Gastroesophageal sphincter (tissue), 4 donors: ENCODE measurements around the gene COL28A1. TPM values are rescaled to one million over a fixed set of nuclear protein-coding genes. Genes with fewer than 3 reads are reported as not detected.

Experiments used
- ATAC-seq: fragments of 150-250 bp; one replicate; pipeline ENCODE4 v1.9.1; 2016; ENCODE audit warnings: mild to moderate bottlenecking, moderate library complexity
- H3K27ac ChIP-seq, 4 donors: fragments of 200-600 bp; sonication (generic) in 3 of 4; 1 replicate in 3 of 4; 2 replicates in 1 of 4; pipeline ENCODE4 v1.5.1; 2016 to 2019
- H3K27me3 ChIP-seq: fragments of 200-600 bp; sonication (generic); one replicate; pipeline ENCODE4 v1.5.1; 2019
- H3K36me3 ChIP-seq, 2 donors: fragments of 200-600 bp; sonication (generic); one replicate each; pipeline ENCODE4 v1.5.1; 2019; ENCODE audit warnings: control low read depth in 1 of 2
- H3K4me1 ChIP-seq, 3 donors: fragments of 200-600 bp; sonication (generic); 1 replicate in 2 of 3; 2 replicates in 1 of 3; pipeline ENCODE4 v1.5.1; 2016 to 2019; ENCODE audit warnings: control low read depth in 2 of 3
- H3K4me3 ChIP-seq, 2 donors: fragments of 200-600 bp; sonication (generic); one replicate each; pipeline ENCODE4 v1.5.1; 2019; ENCODE audit warnings: mild to moderate bottlenecking in 1 of 2, moderate library complexity in 1 of 2
- H3K9me3 ChIP-seq, 3 donors: fragments of 200-600 bp; sonication (generic); one replicate each; pipeline ENCODE4 v1.5.1; 2017 to 2019; ENCODE audit warnings: control low read depth in 2 of 3
- EP300 ChIP-seq: sonication (generic); formaldehyde crosslinking; IDR thresholded peaks from one replicate; pipeline ENCODE4 v1.6.1; 2017; ENCODE audit warnings: antibody characterized with exemption, mild to moderate bottlenecking
- POLR2A ChIP-seq, 2 donors: fragments of 450-650 bp; IDR thresholded peaks; one replicate each; pipeline ENCODE4 v1.6.1; 2017; ENCODE audit warnings: antibody characterized with exemption in 2 of 2, mild to moderate bottlenecking in 2 of 2, moderate library complexity in 1 of 2
- POLR2AphosphoS5 ChIP-seq: sonication (generic); formaldehyde crosslinking; IDR thresholded peaks from one replicate; pipeline ENCODE4 v1.6.1; 2017; ENCODE audit warnings: antibody characterized with exemption
- WGBS, 2 donors: methylation state at CpG; one replicate each; pipeline ENCODE4 v1.1.5; 2018; ENCODE audit warnings: low coverage in 1 of 2; 5-methylcytosine and 5-hydroxymethylcytosine counted together
- total RNA-seq, 4 donors: library from RNA; depleted of rRNA; stranded (reverse); fragments of >200 nt; gene quantifications; one replicate each; pipeline ENCODE4 v1.1.0, GENCODE V29; 2016
- TF ChIP-seq, protein P1 (sequence below), 4 experiments: fragments of 200-600 bp in 2 of 4; fragments of 450-650 bp in 2 of 4; sonication (generic) in 1 of 4; IDR thresholded peaks; one replicate each; pipeline ENCODE4 v1.5.1; 2017 to 2019; ENCODE audit warnings: antibody characterized with exemption in 4 of 4, mild to moderate bottlenecking in 2 of 4, moderate library complexity in 2 of 4

COL28A1 gene
- total RNA-seq, 4 donors from 2014 or later, result 12.5 to 21.3 (median 18.7) TPM

DNA sequence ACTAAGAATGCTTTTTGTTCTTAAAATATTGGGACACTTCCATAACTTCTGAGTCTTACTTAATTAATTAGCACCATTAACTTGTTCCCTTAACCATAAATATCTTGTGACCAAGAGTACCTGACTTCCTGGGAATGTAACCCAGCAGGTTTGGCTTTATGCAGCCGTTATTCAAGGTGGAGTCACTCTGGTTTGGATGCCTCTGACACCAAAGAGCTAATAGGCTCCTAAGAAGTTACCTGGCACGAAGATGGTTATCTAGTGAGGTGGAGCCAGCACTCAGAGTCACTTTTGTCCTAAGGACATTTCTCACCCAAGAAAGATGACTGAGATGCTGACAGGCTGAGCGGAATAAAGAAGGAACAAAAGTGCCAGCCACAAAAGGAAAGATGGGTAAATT lies 181.0 kb downstream of the COL28A1 start:
- H3K4me3 ChIP-seq, result no peak overlapping the region
- H3K27ac ChIP-seq, result no peak overlapping the region
- H3K27me3 ChIP-seq, result no peaks in the 10 kb centered on the region
- 6 to 53% methylated on average over 2 to 3 of the region's 3 CpGs for WGBS, 2 donors
- no peaks in the 10 kb centered on the region for H3K36me3 ChIP-seq
- TF ChIP-seq EP300, result no peak
- TF ChIP-seq, protein P1, sequence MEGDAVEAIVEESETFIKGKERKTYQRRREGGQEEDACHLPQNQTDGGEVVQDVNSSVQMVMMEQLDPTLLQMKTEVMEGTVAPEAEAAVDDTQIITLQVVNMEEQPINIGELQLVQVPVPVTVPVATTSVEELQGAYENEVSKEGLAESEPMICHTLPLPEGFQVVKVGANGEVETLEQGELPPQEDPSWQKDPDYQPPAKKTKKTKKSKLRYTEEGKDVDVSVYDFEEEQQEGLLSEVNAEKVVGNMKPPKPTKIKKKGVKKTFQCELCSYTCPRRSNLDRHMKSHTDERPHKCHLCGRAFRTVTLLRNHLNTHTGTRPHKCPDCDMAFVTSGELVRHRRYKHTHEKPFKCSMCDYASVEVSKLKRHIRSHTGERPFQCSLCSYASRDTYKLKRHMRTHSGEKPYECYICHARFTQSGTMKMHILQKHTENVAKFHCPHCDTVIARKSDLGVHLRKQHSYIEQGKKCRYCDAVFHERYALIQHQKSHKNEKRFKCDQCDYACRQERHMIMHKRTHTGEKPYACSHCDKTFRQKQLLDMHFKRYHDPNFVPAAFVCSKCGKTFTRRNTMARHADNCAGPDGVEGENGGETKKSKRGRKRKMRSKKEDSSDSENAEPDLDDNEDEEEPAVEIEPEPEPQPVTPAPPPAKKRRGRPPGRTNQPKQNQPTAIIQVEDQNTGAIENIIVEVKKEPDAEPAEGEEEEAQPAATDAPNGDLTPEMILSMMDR (IDR thresholded peaks at IDR 0.05), result no peak
- TF ChIP-seq POLR2AphosphoS5, result no peak
- no peak for TF ChIP-seq POLR2A (IDR thresholded peaks at IDR 0.05)
- no peak for ATAC-seq
- H3K4me1 ChIP-seq, result no peaks in the 10 kb centered on the region
- no peaks in the 10 kb centered on the region for H3K9me3 ChIP-seq

DNA sequence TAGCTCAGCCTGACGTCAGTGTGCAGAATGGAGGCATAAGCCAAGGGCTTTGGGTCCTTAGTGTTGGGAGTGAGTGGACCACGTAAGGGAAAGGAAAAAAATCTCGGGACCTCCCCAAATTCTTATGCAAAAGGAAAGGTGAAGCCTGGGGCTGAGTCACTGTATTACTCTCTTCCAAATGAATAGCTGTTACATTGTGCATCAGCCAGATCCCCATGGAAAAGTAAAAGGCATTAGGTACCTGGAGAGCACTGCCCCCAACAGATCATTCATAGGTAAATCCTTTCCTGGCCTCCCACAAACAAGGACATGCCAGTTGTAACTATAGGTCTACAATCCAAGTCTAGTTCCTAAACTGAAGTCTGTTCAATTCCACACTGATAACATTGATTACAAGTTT lies 182.8 kb downstream of the COL28A1 start:
- Histone ChIP-seq H3K27me3 (no peaks in the 10 kb centered on the region), H3K36me3 (no peaks in the 10 kb centered on the region), H3K27ac (no peak overlapping the region), H3K4me3 (no peak overlapping the region), H3K9me3 (no peaks in the 10 kb centered on the region), H3K4me1 (no peaks in the 10 kb centered on the region)
- WGBS, 2 donors, result 39 to 60% methylated on average over 3 of the region's 3 CpGs
- TF ChIP-seq, protein P1 (IDR thresholded peaks at IDR 0.05), result no peak
- TF ChIP-seq EP300 (no peak), POLR2AphosphoS5 (no peak), POLR2A (IDR thresholded peaks at IDR 0.05) (no peak)
- no peak for ATAC-seq

DNA sequence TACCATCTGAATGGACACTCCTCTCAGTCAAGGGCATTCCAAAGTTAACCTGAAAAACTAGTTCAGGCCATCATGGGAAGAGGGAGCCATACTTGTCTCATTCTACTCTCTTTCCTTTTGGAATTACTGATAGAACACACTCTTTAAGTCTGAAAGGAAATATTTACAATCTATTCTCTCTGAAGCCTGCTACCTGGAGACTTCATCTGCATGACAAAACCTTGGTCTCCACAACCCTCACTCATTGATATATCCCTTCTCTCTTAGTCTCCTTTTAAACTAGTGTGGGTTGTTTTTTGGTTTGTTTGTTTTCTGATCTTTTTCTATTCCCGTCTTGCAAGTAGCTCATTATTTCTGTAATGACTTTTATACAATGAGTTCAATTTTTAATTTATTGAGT lies 183.8 kb downstream of the COL28A1 start:
- 0 to 19% methylated on average over 1 of the region's 1 CpG for WGBS, 2 donors
- Histone ChIP-seq H3K27ac (no peak overlapping the region), H3K36me3 (no peaks in the 10 kb centered on the region), H3K27me3 (no peaks in the 10 kb centered on the region), H3K4me3 (no peak overlapping the region), H3K9me3 (no peaks in the 10 kb centered on the region), H3K4me1 (no peaks in the 10 kb centered on the region)
- no peak for ATAC-seq
- TF ChIP-seq POLR2AphosphoS5 (no peak), POLR2A (IDR thresholded peaks at IDR 0.05) (no peak), EP300 (no peak)
- TF ChIP-seq, protein P1 (IDR thresholded peaks at IDR 0.05), result no peak

DNA sequence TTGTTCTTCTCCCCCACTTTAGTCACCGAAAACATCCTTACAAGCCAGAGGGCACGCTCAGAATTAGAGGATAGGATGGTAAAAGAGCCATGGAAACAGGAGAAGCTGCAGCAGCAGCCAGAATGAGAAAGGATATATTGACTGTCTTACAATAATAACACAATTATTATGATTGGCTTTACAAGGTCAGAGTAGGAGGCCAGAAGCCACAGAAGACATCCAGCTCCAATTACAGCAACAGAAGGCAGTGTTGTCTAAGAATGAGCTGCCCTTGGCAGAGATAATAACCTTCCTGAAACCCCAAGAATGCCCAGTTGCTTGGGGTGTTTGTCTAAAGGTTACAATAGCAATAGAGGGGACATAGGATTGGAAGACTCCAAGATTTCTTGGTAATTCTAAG lies 184.5 kb downstream of the COL28A1 start:
- H3K9me3 ChIP-seq, result no peaks in the 10 kb centered on the region
- TF ChIP-seq, protein P1 (IDR thresholded peaks at IDR 0.05), result no peak
- TF ChIP-seq EP300, result no peak
- no peak for TF ChIP-seq POLR2AphosphoS5
- TF ChIP-seq POLR2A (IDR thresholded peaks at IDR 0.05), result no peak
- 21 to 46% methylated on average over 2 of the region's 2 CpGs for WGBS, 2 donors
- no peaks in the 10 kb centered on the region for H3K4me1 ChIP-seq
- no peak overlapping the region for H3K4me3 ChIP-seq
- no peaks in the 10 kb centered on the region for H3K36me3 ChIP-seq
- H3K27me3 ChIP-seq, result no peaks in the 10 kb centered on the region
- H3K27ac ChIP-seq, result no peak overlapping the region
- no peak for ATAC-seq

DNA sequence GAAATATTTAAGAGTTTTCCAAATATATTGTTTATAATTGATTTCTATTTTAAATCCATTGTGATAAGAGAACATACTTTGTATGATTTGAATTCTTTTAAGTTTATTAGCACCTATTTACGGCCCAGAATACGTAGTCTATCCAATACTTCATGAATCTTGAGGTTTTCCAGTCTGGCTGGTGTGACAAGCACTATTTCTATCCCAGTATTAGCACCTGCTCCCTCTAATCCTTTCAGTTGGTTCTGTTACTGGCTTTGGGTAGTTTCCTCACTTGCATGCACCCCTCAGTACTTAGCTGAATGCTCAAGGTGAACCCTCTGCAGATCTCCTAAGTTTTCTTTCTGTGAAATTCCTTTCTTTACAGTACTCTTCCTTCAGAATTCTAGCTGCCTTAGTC lies 186.5 kb downstream of the COL28A1 start:
- TF ChIP-seq POLR2AphosphoS5 (no peak), POLR2A (IDR thresholded peaks at IDR 0.05) (no peak), EP300 (no peak)
- TF ChIP-seq, protein P1 (IDR thresholded peaks at IDR 0.05), result no peak
- Histone ChIP-seq H3K27ac (no peak overlapping the region), H3K4me1 (no peaks in the 10 kb centered on the region), H3K27me3 (no peaks in the 10 kb centered on the region), H3K36me3 (no peaks in the 10 kb centered on the region), H3K9me3 (no peaks in the 10 kb centered on the region), H3K4me3 (no peak overlapping the region)
- ATAC-seq, result no peak
- WGBS, 2 donors, result 71 to 82% methylated on average over 2 of the region's 2 CpGs
